Activated T-cell treated with anti-CD3 and anti-CD28 coated beads, Interleukin-2, amount 50 U/mL, for 72 hours (primary cell): ENCODE measurements around the gene PRAMEF33. TPM values are rescaled to one million over a fixed set of nuclear protein-coding genes. Genes with fewer than 3 reads are reported as not detected.
"Not testable (repeated sequence)": the region's sequence is repeated elsewhere in the genome, so short reads cannot be mapped to it uniquely, and the experiment has no call there.

ENCODE experiments used
- ATAC-seq, 2 donors: fragments of 150-1000 bp; cut with Tn5 transposase; replicated peaks in 1 of 2; 2 replicates each; pipeline ENCODE4 v1.10.0; 2021; ENCODE audit warnings: moderate library complexity in 2 of 2, mild to moderate bottlenecking in 1 of 2
- DNase-seq, 2 donors: peaks; one replicate each; pipeline ENCODE4 v3.0.0; 2021 to 2022; ENCODE audit warnings: mixed read lengths in 1 of 2
- H3K27ac Mint-ChIP-seq: one replicate; pipeline ENCODE4 v1.8.0; 2022; ENCODE audit warnings: mild to moderate bottlenecking, moderate library complexity, mixed read lengths
- H3K27me3 Mint-ChIP-seq: one replicate; pipeline ENCODE4 v1.8.0; 2022; ENCODE audit warnings: low read depth, mixed read lengths
- H3K36me3 Mint-ChIP-seq, 2 donors: one replicate each; pipeline ENCODE4 v1.8.0; 2022; ENCODE audit warnings: mixed read lengths in 2 of 2, mild to moderate bottlenecking in 1 of 2; ENCODE audit not compliant: insufficient read depth in 2 of 2
- H3K4me1 Mint-ChIP-seq: one replicate; pipeline ENCODE4 v1.8.0; 2022; ENCODE audit warnings: low read depth, mixed read lengths
- H3K4me3 Mint-ChIP-seq, 2 donors: one replicate each; pipeline ENCODE4 v1.8.0; 2022; ENCODE audit warnings: mild to moderate bottlenecking in 2 of 2, mixed read lengths in 2 of 2, moderate library complexity in 2 of 2
- H3K9me3 Mint-ChIP-seq, 2 donors: one replicate each; pipeline ENCODE4 v1.8.0; 2022; ENCODE audit warnings: mixed read lengths in 2 of 2
- total RNA-seq, 2 donors: library from RNA; stranded (reverse); gene quantifications; one replicate each; pipeline ENCODE4 v1.2.3, GENCODE V29; 2022

Gene PRAMEF33, protein sequence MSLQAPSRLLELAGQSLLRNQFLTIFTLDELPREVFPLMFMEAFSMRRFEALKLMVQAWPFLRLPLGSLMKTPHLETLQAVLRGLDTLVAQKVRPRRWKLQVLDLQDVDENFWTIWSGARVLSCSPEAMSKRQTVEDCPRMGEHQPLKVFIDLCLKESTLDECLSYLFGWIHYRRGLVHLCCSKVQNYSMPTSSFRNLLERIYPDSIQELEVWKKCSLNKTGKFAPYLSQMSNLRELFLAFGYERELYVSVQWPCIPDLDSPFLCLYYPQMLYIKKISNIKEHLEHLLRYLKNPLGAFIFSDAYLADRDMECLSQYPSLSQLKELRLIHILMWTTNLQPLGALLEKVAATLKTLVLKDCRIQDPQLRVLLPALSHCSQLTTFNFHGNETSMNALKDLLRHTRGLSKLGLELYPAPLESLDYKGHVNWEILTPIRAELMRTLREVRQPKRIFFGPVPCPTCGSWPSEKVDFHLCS
- not detected for total RNA-seq

DNA sequence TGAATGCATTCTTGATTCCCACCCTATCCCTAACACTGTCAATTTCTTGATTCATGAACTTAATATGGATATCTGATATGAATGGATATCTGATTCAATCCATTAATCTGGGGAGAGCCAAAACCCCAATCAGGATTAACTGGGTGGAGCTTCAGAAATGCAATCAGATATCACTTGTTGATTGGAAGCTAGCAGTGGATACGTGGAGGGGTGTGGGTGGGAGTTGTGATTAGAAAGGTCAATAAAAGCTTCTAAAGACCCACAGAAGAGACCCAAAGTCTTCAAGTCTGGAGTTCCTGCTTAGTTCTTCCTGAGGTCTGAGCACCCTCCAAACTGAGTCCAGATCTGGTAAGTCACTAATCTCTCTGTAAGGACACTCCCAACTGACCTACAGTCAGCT lies at the start of gene PRAMEF33:
PRAMEF33 (plus strand) TSS at position 301 of the 400 bp plus-strand sequence. CDS start 2,416 bp downstream, outside the sequence.
- DNase-seq, ATAC-seq, H3K4me1 Mint-ChIP-seq, H3K9me3 Mint-ChIP-seq, H3K27ac Mint-ChIP-seq, H3K27me3 Mint-ChIP-seq, H3K4me3 Mint-ChIP-seq, H3K36me3 Mint-ChIP-seq: not testable (repeated sequence)

DNA sequence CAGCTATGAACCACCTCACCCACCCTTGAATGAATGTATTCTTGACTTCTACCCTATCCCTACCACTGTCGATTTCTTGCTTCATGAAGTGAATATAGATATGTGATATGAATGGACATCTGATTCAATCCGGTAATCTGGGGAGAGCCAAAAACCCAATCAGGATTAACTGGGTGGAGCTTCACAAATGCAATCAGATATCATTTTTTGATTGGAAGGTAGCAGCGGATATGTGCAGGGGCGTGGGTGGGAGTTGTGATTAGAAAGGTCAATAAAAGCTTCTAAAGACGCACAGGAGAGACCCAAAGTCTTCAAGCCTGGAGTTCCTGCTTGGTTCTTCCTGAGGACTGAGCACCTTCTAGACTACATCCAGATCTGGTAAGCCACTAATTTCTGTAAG lies 49.4 kb upstream of the PRAMEF33 start, which contains the start of gene PRAMEF5:
PRAMEF5 (plus strand) TSS at position 301 of the 400 bp plus-strand sequence. CDS start 5,071 bp downstream, outside the sequence.
- ATAC-seq, H3K27me3 Mint-ChIP-seq, H3K27ac Mint-ChIP-seq, H3K4me1 Mint-ChIP-seq, H3K4me3 Mint-ChIP-seq, DNase-seq, H3K36me3 Mint-ChIP-seq, H3K9me3 Mint-ChIP-seq: not testable (repeated sequence)

- not testable (repeated sequence) for H3K27ac Mint-ChIP-seq, H3K27me3 Mint-ChIP-seq, ATAC-seq
These were observed 38.2 kb upstream of the PRAMEF33 start for GRCh38 chr1:13265124-13265523.

GRCh38 chr1:13277016-13277415 lies 26.3 kb upstream of the PRAMEF33 start:
- not testable (repeated sequence) for H3K27ac Mint-ChIP-seq, H3K4me1 Mint-ChIP-seq, ATAC-seq, DNase-seq, H3K4me3 Mint-ChIP-seq, H3K9me3 Mint-ChIP-seq, H3K36me3 Mint-ChIP-seq, H3K27me3 Mint-ChIP-seq

More at GRCh38 chr1:13265124-13265523, 38.2 kb upstream of the PRAMEF33 start:
- not testable (repeated sequence) for H3K9me3 Mint-ChIP-seq, H3K4me3 Mint-ChIP-seq, H3K36me3 Mint-ChIP-seq, H3K4me1 Mint-ChIP-seq, DNase-seq

- H3K27me3 Mint-ChIP-seq, H3K27ac Mint-ChIP-seq, H3K36me3 Mint-ChIP-seq, H3K4me3 Mint-ChIP-seq, DNase-seq, H3K9me3 Mint-ChIP-seq, H3K4me1 Mint-ChIP-seq, ATAC-seq: not testable (repeated sequence)
These were observed 23.7 kb upstream of the PRAMEF33 start for GRCh38 chr1:13279617-13280016.

DNA sequence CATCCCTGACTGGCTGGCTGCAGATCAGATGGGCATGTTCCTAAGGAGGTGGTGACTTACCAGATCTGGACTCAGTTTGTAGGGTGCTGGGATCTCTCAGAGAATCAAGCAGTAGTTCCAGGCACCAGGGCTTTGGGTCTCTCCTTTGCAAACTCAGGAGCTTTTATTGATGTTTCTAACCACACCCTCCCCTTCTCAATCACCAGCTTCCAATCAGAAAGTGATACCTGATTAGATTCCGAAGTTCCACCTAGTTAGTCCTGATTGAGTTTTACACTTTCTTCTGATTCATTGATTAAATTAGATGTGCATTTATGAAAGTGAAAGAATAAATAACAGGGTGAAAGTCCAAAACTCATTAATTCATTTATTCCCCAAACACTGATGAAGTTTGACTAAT lies 18.3 kb upstream of the PRAMEF33 start, which contains the start of gene PRAMEF8:
PRAMEF8 (minus strand) TSS at position 101 of the 400 bp plus-strand sequence. CDS start 1,046 bp downstream, outside the sequence.
- not testable (repeated sequence) for DNase-seq, H3K27ac Mint-ChIP-seq, H3K27me3 Mint-ChIP-seq, H3K36me3 Mint-ChIP-seq, H3K4me3 Mint-ChIP-seq, H3K9me3 Mint-ChIP-seq, ATAC-seq, H3K4me1 Mint-ChIP-seq

- not testable (repeated sequence) for DNase-seq, H3K27ac Mint-ChIP-seq, H3K4me3 Mint-ChIP-seq, ATAC-seq, H3K4me1 Mint-ChIP-seq, H3K9me3 Mint-ChIP-seq, H3K36me3 Mint-ChIP-seq, H3K27me3 Mint-ChIP-seq
These were observed 14.3 kb upstream of the PRAMEF33 start for GRCh38 chr1:13289030-13289429.

DNA sequence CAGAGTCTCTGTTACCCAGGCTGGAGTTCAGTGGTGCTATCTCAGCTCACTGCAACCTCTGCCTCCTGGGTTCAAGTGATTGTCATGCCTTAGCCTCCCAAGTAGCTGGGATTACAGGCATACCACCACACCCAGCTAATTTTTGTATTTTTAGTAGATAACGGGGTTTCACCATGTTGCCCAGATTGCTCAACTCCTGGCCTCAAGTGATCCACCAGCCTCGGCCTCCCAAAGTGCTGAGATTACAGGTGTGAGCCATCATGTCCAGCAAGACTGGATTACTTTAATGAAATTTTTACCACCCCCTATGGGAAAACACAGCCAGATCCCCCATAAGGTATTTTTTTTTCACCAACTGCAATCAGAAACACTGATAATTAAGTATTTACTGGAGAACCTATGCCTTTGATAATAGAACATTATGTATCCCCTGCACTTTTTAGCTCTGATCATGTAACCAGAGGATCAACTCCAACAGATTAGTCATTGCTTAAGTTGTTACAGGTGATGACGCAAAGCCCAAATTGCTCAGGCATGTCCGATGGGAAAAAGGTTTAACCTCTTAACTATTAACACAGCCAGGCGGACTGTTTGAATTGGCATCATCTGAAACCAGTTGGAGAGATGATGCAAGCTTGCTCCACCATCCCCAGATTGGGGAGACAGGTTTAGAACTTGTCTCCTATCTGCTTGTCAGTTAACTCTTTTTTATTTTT lies 6.0 kb upstream of the PRAMEF33 start:
- not testable (repeated sequence) for H3K27ac Mint-ChIP-seq, DNase-seq, H3K36me3 Mint-ChIP-seq, H3K27me3 Mint-ChIP-seq, ATAC-seq, H3K9me3 Mint-ChIP-seq, H3K4me3 Mint-ChIP-seq, H3K4me1 Mint-ChIP-seq

DNA sequence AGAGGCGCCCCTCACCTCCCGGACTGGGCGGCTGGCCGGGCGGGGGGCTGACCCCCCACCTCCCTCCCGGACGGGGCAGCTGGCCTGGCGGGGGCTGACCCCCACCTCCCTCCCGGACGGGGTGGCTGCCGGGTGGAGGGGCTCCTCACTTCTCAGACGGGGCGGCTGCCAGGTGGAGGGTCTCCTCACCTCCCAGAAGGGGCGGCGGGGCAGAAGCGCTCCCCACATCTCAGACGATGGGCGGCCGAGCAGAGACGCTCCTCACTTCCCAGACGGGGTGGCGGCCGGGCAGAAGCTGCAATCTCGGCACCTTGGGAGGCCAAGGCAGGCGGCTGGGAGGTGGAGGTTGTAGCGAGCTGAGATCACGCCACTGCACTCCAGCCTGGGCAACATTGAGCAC lies 4.6 kb upstream of the PRAMEF33 start:
- ATAC-seq, H3K27ac Mint-ChIP-seq, H3K4me3 Mint-ChIP-seq, H3K4me1 Mint-ChIP-seq, DNase-seq, H3K9me3 Mint-ChIP-seq, H3K27me3 Mint-ChIP-seq, H3K36me3 Mint-ChIP-seq: not testable (repeated sequence)

DNA sequence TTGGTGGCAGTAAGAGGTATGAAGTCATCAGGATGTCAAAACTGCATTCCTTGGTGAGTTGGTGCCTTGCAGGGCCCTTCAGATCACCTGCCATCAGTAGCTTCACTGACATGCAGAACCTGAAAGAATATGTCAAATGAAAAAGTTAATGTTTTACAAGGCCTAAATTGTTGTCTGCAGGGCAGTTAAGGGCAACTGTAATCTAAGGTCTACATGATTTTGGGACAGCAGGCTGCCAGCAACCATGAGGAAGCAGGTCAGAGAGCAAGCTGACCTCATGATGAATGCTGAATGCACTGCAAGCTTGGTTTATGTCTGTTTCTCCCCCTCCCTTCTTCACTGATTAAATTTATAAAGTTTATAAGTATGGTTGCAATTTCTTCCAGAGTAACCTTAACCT lies 1.1 kb upstream of the PRAMEF33 start:
- not testable (repeated sequence) for H3K36me3 Mint-ChIP-seq, H3K27ac Mint-ChIP-seq, H3K27me3 Mint-ChIP-seq, DNase-seq, H3K9me3 Mint-ChIP-seq, ATAC-seq, H3K4me1 Mint-ChIP-seq, H3K4me3 Mint-ChIP-seq

DNA sequence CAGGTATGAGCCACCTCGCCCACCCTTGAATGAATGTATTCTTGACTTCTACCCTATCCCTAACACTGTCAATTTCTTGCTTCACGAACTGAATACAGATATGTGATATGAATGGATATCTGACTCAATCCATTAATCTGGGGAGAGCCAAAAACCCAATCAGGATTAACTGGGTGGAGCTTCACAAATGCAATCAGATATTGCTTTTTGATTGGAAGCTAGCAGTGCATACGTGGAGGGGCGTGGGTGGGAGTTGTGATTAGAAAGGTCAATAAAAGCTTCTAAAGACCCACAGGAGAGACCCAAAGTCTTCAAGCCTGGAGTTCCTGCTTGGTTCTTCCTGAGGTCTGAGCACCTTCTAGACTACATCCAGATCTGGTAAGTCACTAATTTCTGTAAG lies 11.9 kb downstream of the PRAMEF33 start, which contains the start of gene PRAMEF15:
PRAMEF15 (plus strand) TSS at position 301 of the 400 bp plus-strand sequence. CDS start 2,827 bp downstream, outside the sequence.
- not testable (repeated sequence) for H3K27ac Mint-ChIP-seq, H3K9me3 Mint-ChIP-seq, H3K36me3 Mint-ChIP-seq, ATAC-seq, H3K4me3 Mint-ChIP-seq, DNase-seq, H3K4me1 Mint-ChIP-seq, H3K27me3 Mint-ChIP-seq

DNA sequence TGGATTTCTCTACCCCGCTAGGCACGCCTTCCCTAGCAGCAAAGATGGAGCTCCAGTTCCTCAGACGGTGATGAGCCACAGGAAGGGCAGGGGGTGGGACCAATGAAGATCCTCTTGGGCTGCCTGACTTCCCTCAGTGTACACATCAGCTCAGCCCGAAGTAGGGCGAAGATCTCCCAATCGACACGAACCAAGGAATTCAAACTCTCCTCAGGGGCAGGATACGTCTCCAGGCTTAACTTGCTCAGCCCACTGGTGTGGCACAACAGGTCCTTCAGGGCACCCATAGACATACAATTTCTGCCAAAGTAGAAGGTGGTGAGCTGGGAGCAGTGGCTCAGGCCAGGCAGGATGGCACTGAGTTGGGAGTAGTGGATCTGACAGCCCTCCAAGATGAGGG lies 39.2 kb downstream of the PRAMEF33 start:
- not testable (repeated sequence) for H3K27ac Mint-ChIP-seq, H3K4me1 Mint-ChIP-seq, H3K36me3 Mint-ChIP-seq, H3K4me3 Mint-ChIP-seq, H3K27me3 Mint-ChIP-seq, DNase-seq, H3K9me3 Mint-ChIP-seq, ATAC-seq

GRCh38 chr1:13347034-13347433 lies 43.7 kb downstream of the PRAMEF33 start, which contains the start of gene PRAMEF14:
TSS of gene PRAMEF14 (minus strand) at chr1:13347134. CDS start at chr1:13345314, 1,820 bp downstream.
- not testable (repeated sequence) for H3K4me1 Mint-ChIP-seq, H3K4me3 Mint-ChIP-seq, H3K36me3 Mint-ChIP-seq, H3K27ac Mint-ChIP-seq, H3K9me3 Mint-ChIP-seq, DNase-seq, ATAC-seq, H3K27me3 Mint-ChIP-seq
